HG02938 (cell line): ENCODE data around the gene HKDC1.
"Not testable (repeated sequence)": the region's sequence is repeated elsewhere in the genome, so short reads cannot be mapped to it uniquely, and the experiment has no call there.

Source experiments
- ATAC-seq: cut with Tn5 transposase; IDR thresholded peaks from one replicate; pipeline ENCODE4 v1.9.1; 2021; ENCODE audit warnings: mild to moderate bottlenecking, moderate library complexity; ENCODE audit not compliant: unreplicated experiment

The HKDC1 gene

DNA sequence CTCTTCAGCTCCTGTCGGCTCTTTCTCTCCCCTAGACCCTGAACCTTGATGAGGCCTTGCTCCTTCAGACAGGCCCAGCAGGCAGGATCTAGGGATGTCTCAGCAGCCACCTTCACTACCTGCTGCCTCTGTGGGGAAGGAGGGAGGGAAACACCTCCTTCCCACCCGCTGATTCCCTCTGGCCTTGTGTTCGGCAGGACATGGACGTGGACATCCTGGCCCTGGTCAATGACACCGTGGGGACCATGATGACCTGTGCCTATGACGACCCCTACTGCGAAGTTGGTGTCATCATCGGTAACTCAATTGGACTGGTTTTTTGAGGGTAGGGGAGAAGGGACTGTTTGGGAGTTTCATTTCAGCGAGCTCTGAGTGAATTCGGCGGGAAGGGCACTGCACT, 20.3 kb downstream of the HKDC1 start:
- ATAC-seq = no peak

DNA sequence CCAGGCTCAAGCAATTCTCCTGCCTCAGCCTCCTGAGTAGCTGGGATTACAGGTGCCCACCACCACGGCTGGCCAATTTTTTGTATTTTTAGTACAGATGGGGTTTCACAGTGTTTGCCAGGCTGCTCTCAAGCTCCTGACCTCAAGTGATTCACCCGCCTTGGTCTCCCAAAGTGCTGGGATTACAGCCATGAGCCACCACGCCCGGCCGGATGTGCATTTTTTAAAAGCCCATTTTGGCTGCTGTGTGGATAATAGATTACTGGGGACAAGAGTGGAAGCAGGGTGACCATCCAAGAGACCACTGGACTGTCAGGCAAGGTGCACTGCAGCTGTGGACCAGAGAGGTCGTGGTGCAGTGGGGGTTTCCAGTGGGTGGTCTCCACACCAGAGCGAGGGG, 21.4 kb downstream of the HKDC1 start:
- no peak for ATAC-seq

DNA sequence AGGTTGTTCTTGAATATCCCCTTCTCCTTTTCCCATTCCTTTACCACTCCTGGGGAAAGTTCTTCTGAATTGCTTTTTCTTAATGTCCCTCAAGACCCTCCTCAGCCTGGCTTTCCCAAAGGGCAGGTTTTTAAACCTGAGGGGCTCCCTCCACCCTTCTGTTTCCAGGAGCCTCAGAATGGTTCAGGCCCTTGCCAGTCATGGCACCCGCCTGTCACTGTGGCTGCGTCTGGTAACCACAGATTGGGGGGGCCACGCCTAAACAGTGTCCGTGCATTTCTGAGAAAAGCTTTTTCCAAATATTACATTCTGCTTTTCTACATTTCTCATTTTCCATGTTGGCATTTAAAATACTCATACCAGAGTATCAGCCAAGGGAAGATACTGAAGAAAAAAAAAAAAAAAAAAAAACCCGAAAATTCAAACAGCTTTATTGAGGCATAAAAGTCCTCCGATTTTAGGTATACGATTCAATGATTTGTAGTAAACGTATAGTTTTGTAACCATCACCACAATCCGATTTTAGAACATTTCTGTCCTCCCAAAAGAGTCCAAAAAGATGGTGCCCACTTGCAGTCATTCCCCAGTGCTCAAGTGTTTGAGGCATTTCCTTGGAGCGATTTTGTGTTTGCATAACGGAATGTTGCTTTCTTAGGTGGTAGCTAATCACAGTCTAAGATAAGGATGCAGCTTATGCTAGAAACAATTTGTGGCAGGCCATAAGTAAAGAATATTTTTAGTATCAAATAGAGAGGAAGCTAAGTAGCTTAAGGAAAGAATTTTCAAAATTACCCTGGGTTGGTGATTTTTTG, 22.1 kb downstream of the HKDC1 start:
- no peak for ATAC-seq

DNA sequence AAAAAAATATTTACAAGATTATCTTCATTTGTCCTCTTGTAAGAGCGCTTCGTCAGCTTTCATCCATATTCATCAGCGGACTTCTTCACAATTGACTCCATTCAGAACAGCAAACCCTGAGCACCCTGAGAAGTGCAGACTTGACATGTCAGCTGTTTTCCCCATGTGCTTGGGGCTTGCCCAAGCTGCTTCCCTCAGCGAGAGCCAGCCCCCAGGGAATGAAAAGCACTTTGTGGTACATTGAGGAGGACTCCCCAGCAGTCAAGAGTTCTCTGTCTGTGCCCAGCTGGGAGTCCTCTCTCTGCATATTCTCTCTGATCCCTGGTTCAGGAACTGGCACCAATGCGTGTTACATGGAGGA, 22.7 kb downstream of the HKDC1 start:
- ATAC-seq = no peak

DNA sequence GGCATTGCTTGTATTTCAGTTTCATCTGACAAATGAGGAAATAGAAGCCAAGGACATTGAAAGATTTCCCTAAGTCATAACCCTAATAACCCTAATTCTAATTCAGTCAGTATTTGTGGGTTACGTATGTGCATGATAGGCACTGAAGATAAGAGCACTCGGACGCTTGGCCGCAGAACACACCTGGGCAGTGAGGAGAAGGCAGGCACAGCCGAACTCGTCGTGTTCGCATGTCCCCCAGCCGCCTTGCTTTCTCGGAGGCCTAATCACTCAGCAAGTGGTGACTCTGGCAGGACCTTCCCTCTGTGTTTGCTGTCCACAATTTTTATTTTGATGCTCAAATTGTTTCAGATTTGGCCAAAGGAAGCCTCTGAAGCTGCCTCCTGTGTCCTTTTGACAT, 23.7 kb downstream of the HKDC1 start:
- ATAC-seq = no peak

DNA sequence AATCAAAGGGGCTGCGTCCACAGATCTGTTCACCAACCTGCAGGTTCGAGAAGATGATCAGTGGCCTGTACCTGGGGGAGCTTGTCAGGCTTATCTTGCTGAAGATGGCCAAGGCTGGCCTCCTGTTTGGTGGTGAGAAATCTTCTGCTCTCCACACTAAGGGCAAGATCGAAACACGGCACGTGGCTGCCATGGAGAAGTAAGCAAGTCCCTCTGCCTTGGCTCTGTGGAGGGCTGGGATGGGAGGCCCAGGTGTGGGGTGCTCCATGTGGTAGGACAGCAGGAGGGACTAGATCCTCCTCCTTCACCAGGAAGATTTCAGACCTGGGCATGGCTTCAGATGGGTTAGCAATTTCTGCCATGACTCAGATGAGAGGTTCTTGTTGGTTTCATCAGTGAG, 25.9 kb downstream of the HKDC1 start:
- ATAC-seq = no peak

DNA sequence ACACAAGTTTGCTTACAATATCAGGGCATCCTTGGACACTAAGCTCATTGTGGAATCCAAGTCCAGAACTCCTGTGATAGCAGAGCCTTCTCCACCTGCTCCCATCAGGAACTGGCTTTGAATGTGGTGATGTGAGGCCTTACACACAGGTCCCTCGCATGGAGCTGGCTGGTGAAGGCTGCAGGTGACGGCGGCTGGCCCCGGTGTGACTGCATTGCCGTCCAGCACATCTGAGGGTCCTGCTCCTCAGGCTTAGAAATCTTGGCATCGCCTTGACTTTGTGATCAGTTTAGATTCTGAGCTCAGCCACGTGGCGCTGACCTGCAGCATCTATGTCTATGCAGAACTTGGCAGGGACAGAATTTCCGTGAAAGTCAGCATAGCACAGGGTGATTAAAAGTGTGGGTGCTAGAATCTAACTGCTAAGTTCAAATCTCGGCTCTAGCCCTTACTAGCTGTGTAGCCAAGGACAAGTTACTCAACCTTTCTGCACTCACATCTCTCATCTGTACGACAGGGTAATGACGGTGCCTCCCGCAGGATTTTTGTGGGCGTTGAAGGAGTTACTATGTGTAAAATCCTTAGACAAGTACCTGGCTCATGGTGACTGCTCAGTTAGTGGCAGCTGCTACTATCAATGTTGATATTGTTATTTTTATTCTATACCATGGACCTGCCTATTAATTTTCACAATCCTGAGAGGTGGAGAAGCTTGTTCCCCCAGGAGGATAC, 26.6 kb downstream of the HKDC1 start:
- no peak for ATAC-seq

DNA sequence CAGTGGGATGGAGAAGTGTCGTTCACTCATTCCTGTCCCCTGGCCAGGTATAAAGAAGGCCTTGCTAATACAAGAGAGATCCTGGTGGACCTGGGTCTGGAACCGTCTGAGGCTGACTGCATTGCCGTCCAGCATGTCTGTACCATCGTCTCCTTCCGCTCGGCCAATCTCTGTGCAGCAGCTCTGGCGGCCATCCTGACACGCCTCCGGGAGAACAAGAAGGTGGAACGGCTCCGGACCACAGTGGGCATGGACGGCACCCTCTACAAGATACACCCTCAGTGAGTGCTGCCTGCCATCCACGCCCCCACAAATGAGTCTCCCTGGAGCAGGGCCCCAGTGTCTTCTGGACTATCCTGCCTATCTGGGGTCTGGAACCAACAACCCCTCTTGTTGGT, 27.2 kb downstream of the HKDC1 start:
- ATAC-seq = no peak

DNA sequence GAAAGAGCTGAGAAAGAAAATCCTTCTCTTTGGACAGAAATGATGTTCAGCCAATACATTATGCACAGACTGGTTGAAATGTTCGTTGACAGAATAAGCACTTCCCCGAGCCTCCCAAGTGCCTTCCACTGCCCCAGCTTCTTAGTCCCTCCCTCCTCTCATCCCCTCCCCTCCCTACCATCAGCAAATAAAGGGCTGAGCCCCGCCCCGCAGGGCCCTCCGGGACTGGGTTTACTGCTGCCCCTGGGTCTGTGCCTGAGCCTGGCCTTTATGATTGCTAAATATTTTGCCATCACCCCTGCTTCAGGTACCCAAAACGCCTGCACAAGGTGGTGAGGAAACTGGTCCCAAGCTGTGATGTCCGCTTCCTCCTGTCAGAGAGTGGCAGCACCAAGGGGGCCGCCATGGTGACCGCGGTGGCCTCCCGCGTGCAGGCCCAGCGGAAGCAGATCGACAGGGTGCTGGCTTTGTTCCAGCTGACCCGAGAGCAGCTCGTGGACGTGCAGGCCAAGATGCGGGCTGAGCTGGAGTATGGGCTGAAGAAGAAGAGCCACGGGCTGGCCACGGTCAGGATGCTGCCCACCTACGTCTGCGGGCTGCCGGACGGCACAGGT, 28.1 kb downstream of the HKDC1 start:
- ATAC-seq = no peak

DNA sequence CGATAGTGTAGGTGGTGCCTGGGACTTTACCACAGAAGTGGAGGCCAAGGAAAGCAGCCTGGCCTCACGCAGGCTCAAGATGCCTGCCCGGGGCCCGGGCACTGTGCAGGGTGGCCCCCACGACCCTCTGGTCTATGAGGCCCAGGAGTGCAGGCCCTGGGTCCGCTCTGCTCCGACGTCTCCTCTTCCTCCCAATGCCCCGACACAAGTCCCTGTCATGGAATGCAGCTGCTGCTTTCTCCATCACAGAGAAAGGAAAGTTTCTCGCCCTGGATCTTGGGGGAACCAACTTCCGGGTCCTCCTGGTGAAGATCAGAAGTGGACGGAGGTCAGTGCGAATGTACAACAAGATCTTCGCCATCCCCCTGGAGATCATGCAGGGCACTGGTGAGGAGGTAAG, 29.9 kb downstream of the HKDC1 start:
- no peak for ATAC-seq

DNA sequence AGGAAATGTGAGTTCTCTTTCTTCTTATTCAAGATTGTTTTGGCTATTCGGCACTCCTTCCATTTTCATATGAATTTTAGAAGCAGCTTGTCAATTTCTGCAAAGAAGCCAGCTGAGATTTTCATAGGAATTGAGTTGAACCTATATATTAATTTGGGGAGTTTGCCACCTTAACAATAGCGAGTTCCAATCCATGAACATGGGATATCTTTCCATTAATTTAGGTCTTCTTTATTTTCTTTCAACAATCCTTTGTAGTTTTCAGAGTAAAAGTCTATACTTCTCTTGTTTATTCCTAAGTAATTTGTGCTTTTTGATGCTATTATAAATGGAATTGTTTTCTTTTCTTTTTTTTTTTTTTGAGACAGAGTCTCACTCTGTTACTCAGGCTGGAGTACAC, 31.3 kb downstream of the HKDC1 start:
- not testable (repeated sequence) for ATAC-seq

DNA sequence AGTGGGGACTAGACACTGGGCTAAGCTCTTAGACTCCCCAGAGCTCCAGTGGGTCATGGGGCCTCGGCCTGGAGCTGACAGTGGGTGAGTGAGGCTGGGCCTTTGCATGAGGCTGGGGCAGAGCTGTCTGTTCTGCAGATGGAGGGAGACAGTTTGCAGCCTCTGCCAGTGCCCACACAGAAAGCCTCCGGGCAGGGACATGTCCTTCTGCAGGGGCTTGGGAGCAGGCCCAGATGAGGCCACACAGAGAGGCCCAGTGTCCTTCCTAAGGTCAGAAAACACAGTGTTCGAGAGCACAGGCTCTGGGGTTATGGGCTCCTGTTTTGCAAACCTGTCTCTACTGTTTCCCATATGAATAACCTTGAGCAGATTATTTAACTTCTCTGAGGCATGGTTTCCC, 33.0 kb downstream of the HKDC1 start:
- no peak for ATAC-seq

DNA sequence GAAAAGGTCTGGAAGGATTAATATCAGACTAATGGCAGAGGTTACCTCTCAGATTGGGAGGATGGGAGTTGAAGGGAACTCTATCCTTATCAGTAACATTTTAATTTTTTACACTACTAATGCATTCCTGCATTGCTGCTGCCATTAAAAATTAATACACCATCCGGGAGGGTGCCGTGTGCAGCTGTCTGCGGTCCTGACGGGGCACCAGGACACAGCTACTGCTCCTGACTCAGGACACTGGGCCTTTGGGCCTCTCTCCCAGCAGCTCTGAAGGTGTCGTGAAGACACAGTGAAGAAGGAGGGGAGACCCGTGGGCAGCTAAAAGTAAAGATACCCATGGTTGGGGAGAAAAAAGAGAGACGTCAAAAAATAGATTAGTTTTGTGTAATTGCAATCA, 34.7 kb downstream of the HKDC1 start:
- ATAC-seq = no peak

DNA sequence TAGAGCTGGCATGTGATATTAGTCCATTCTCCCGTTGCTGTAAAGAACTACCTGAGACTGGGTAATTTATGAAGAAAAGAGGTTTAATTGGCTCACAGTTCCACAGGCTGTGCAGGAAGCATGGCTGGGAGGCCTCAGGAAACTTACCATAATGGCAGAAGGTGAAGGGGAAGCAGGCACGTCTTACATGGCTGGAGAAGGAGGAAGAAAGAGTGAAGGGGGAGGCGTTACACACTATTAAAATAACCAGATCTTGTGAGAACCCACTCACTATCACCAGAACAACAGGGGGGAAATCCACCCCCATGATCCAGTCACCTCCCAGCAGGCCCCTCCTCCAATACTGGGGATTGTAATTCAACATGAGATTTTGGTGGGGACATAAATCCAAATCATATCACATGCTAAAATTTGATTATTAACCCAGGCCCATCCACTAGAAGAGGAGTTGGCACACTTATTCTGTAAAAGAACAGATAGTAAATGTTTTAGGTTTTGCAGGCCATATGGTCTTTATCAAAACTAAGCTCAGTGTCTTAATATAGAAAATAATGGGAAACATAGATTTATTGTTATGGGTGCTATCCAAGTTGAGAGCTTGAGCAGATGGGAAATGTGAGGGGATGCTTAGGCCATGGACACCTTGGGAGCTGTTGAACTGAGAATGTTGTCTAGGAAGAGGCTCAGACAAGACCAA, 39.6 kb downstream of the HKDC1 start:
- ATAC-seq = no peak

DNA sequence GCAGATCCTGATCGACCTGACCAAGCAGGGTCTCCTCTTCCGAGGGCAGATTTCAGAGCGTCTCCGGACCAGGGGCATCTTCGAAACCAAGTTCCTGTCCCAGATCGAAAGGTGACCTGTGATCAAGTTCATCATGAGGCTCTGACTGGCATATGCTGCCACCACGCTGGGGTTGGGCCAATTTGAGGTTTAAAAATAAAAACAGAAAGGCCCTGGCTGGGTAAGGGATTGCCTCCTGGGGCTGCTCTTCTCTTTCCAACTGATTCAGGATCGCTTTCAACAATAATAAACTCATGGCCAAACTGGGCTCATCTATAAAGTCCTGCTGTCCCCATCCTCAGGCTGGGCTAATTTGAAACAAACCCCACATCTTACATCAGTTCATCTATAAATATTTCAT, 41.1 kb downstream of the HKDC1 start:
- no peak for ATAC-seq

DNA sequence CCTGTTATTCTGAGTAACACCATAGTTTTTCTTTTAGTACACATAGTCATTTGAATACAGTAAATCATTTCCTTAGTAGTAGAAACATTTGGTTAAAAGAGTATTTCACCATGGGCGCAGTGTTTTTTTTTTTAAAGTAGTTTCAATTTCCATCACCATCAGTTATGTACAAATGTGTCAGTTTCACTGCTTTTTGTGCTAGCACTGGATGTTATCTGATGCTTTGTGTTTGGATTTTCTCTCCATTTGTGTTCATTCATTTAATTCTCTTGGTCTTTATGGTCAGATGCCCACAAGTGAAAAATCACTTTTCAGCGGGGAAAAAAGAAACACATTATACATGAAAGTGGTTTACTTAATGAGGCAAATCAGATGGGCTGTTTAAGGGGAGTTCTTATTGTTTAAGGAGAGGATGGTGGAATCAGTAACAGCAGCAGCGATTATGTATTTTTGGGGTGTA, 42.2 kb downstream of the HKDC1 start:
- ATAC-seq = no peak

DNA sequence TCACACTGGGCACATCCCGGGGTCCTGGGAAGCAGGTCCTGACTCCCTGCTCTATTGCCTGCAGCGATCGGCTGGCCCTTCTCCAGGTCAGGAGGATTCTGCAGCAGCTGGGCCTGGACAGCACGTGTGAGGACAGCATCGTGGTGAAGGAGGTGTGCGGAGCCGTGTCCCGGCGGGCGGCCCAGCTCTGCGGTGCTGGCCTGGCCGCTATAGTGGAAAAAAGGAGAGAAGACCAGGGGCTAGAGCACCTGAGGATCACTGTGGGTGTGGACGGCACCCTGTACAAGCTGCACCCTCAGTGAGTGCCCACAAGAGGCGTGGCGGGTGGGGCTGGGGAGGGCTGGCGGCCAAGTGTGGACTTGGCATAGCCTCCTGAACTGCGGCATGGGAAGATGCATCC, 45.4 kb downstream of the HKDC1 start:
- ATAC-seq = no peak

DNA sequence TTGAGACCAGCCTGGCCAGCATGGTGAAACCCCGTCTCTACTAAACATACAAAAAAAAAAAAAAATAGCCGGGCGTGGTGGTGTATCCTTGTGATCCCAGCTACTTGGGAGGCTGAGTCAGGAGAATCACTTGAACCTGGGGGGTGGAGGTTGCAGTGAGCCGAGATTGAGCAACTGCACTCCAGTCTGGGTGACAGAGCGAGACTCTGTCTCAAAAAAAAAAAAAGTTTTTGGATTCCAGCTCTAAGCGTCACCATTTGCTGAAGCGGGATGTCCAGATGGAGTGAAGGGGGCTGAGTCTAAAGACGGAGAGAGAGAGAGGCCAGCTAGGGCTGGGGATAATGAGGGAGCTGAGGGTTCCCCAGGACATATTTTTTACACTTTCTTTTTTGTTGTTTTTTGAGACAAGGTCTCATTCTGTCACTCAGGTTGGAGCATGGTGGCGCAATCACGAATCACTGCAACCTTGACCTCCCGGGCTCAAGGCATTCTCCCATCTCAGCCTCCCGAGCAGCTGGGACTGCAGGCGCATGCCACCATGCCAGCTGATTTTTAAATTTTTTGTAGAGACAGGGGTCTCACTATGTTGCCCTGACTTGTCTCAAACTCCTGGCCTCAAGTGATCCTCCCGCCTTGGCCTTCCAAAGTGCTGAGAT, 48.8 kb downstream of the HKDC1 start:
- no peak for ATAC-seq

DNA sequence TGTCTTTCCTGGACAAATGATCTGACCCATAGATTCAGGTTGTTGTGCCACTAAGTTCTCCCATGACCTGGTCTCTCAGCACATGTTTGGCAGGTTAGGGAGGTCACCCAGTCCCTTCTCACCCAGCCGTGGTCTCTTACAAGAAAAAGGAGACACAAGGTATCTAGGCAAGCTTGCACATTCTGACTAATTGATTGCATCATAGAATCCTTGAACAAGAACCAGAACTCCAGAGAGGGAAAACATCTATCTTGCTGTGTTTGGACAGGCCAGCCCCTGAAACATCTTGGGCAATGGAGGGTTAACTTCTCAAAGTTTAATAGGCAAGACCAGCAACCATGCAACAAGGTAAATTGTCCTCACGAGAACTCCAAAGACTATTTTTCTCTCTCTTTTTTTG, 49.6 kb downstream of the HKDC1 start:
- ATAC-seq = no peak

DNA sequence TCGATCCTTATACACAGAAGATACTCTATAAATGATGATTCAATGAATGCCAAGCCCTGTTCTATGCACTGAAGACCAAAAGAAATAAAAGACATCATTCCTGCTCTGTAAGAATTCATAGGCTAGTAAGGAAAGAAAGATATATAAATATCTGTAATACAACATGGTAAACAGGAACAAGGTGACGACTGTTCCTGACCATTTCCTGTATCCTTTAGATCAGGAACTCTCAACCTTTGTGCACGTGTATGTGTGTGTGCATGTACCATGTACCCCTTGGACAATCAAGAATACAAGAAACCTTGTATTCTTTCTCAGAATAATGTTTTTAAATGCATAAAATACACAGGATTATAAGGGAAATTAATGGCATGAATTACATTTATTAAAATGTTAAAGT, 50.9 kb downstream of the HKDC1 start:
- no peak for ATAC-seq

DNA sequence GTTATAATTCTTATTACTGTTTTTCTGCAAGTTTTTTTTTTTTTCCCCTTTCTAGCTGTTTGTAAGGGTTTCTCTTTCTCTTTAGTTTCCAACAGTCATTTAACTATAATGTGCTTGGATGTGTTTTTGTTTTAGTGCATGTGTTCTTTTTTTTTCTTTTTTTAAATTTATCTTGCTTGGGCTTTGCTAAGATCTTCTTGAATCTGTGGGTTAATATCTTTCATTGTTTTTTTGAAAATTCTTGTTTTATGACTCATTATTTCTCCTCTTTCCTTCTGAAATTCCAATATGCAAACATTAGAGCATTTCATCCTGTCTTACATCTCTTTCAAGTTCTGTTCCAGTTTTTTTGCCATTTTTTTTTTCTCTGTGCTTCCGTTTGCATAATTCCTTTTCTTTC, 52.5 kb downstream of the HKDC1 start:
- ATAC-seq = no peak
